Testis (tissue), 3 donors: ENCODE measurements around the gene RBFOX1. TPM values are rescaled to one million over a fixed set of nuclear protein-coding genes. Genes with fewer than 3 reads are reported as not detected.

Source experiments
- DNase-seq: peaks from one replicate; pipeline ENCODE4 v3.0.0-alpha.2; 2019
- H3K27ac ChIP-seq, 2 donors: fragments of 200-600 bp; sonication (generic); one replicate each; pipeline ENCODE4 v1.5.1; 2019
- H3K27me3 ChIP-seq: fragments of 200-600 bp; sonication (generic); one replicate; pipeline ENCODE4 v1.5.1; 2019
- H3K36me3 ChIP-seq: fragments of 200-600 bp; sonication (generic); one replicate; pipeline ENCODE4 v1.5.1; 2017; ENCODE audit warnings: low read depth; ENCODE audit errors: missing control alignments
- H3K4me1 ChIP-seq: fragments of 200-600 bp; sonication (generic); one replicate; pipeline ENCODE4 v1.5.1; 2019
- H3K4me3 ChIP-seq, 2 donors: fragments of 200-600 bp; sonication (generic); one replicate each; pipeline ENCODE4 v1.5.1; 2017 to 2019
- H3K9me3 ChIP-seq: fragments of 200-600 bp; sonication (generic); one replicate; pipeline ENCODE4 v1.5.1; 2017
- CTCF ChIP-seq, 3 experiments: fragments of 450-650 bp in 2 of 3; fragments of 200-600 bp in 1 of 3; sonication (generic) in 1 of 3; IDR thresholded peaks; one replicate each; pipeline ENCODE4 v1.5.1; 2016 to 2019; ENCODE audit warnings: antibody characterized with exemption in 3 of 3, mild to moderate bottlenecking in 2 of 3, moderate library complexity in 1 of 3
- POLR2A ChIP-seq: fragments of 450-650 bp; IDR thresholded peaks from one replicate; pipeline ENCODE4 v1.6.1; 2017; ENCODE audit warnings: antibody characterized with exemption, mild to moderate bottlenecking, moderate library complexity
- WGBS, 2 donors: methylation state at CpG; one replicate each; pipeline ENCODE4 v1.1.5; 2018; 5-methylcytosine and 5-hydroxymethylcytosine counted together
- intact Hi-C: fragments of 100-400 bp; cut with DNase I; formaldehyde crosslinking; loops from one replicate; pipeline ENCODE4 v1.15.1; 2023; ENCODE audit warnings: low total_unique reads
- polyA plus RNA-seq: library from polyadenylated mRNA; stranded (reverse); fragments of 350-450 nt; fragmentation: Illumina TruSeq; extraction: RNeasy Lipid Tissue Mini Kit (QIAGEN cat#74804); gene quantifications from one replicate; pipeline ENCODE4 v1.2.3, GENCODE V29; 2014; ENCODE audit warnings: low read depth, low replicate concordance; ENCODE audit not compliant: insufficient read depth
- total RNA-seq, 2 donors: library from RNA; depleted of rRNA; stranded (reverse); fragments of >200 nt; gene quantifications; one replicate each; pipeline ENCODE4 v1.2.3, GENCODE V29; 2016

Gene RBFOX1
- total and polyA plus RNA-seq, 3 donors from 2014 or later = 0.68 to 2.8 (median 1.1) TPM

DNA sequence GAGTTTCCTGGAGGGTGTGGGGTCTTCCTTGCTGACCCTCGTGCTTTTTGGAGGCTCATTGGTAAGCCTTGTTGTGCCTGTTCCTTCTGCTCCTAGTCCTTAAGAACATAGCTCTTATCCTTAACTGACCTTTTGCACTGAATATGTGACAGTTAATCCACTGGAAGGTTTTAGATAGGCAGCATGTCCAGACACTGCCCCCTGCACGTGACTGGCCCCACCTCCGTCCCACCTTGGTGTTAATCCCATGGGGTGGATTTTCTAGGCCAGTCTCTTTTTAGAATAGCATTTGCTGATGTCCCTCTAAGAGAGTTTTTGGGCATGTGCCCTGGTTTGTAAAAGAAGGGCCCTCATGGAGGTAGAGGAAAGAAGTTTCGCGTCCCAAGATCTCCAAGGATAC lies 58.3 kb downstream of the RBFOX1 start:
- WGBS, 2 donors = 59 to 60% methylated on average over 5 of the region's 5 CpGs
- DNase-seq = no peak
- TF ChIP-seq CTCF (IDR thresholded peaks at IDR 0.05) (no peak), POLR2A (no peak)
- H3K27ac ChIP-seq = no peak overlapping the region
- H3K4me3 ChIP-seq = no peak overlapping the region
- H3K4me1 ChIP-seq = no peaks in the 10 kb centered on the region
- no peaks in the 10 kb centered on the region for H3K36me3 ChIP-seq
- intact Hi-C loops = no loop called here
- H3K27me3 ChIP-seq = no peaks in the 10 kb centered on the region
- H3K9me3 ChIP-seq = no peaks in the 10 kb centered on the region

DNA sequence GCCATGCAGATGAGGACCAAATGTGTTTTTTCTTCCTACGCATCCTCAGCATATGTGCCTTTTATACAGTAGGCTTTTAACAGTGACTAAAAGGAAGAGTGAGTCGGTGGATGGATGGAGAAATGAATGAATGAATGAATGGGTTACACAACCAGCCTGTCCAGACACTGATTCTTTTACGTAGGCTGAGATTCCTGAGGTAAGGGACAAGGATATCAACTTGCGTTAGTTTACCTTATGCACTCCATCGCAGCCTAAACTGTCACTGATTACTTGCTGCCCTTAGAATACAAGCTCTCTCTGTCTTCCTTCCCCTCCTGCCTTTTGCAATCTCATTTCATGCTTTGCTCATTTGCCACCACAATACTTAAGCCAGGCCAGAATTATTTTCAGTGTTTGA lies 59.0 kb downstream of the RBFOX1 start:
- Histone ChIP-seq H3K27ac (no peak overlapping the region), H3K36me3 (no peaks in the 10 kb centered on the region), H3K9me3 (no peaks in the 10 kb centered on the region), H3K4me3 (no peak overlapping the region), H3K27me3 (no peaks in the 10 kb centered on the region), H3K4me1 (no peaks in the 10 kb centered on the region)
- WGBS, 2 donors = 79 to 83% methylated on average over 5 of the region's 5 CpGs
- intact Hi-C loops = no loop called here
- TF ChIP-seq CTCF (IDR thresholded peaks at IDR 0.05) = no peak
- no peak for TF ChIP-seq POLR2A
- DNase-seq = no peak

DNA sequence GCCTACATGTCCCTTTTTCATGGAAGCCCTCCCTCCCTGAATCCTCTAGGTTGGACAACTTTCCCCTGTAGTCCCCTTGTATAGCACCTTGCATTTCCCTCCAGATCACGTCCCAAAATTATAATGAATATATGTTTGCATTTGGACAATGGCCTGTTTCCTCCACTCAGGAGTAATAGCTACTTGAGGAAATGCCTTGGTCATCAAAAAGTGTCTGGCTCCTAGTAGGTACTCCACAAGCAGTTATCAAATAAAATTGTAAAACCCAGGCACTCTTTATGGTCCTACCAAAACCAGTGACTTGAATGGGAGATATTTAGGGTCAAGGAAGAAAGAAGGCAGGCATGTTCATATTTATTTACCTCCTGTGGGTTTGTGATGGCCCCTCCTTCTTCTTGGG lies 59.6 kb downstream of the RBFOX1 start:
- WGBS, 2 donors = 74 to 86% methylated on average over 1 of the region's 1 CpG
- H3K4me3 ChIP-seq = no peak overlapping the region
- no peaks in the 10 kb centered on the region for H3K36me3 ChIP-seq
- H3K27ac ChIP-seq = no peak overlapping the region
- H3K27me3 ChIP-seq = no peaks in the 10 kb centered on the region
- H3K4me1 ChIP-seq = no peaks in the 10 kb centered on the region
- no peak for TF ChIP-seq CTCF (IDR thresholded peaks at IDR 0.05)
- TF ChIP-seq POLR2A = no peak
- no peak for DNase-seq
- no peaks in the 10 kb centered on the region for H3K9me3 ChIP-seq
- intact Hi-C loops = no loop called here

- no peaks in the 10 kb centered on the region for H3K4me1 ChIP-seq
- no peak overlapping the region for H3K4me3 ChIP-seq
- no peaks in the 10 kb centered on the region for H3K27me3 ChIP-seq
- DNase-seq = no peak
- no peaks in the 10 kb centered on the region for H3K36me3 ChIP-seq
- WGBS, 2 donors = 86 to 92% methylated on average over 4 of the region's 4 CpGs
- intact Hi-C loops = no loop called here
- no peaks in the 10 kb centered on the region for H3K9me3 ChIP-seq
- TF ChIP-seq CTCF (IDR thresholded peaks at IDR 0.05) (no peak), POLR2A (no peak)
- no peak overlapping the region for H3K27ac ChIP-seq
Observed at GRCh38 chr16:7393680-7394079, 61.0 kb downstream of the RBFOX1 start.

GRCh38 chr16:7394720-7395336 lies 62.2 kb downstream of the RBFOX1 start:
- DNase-seq = no peak
- H3K27me3 ChIP-seq = no peaks in the 10 kb centered on the region
- H3K36me3 ChIP-seq = no peaks in the 10 kb centered on the region
- H3K4me1 ChIP-seq = no peaks in the 10 kb centered on the region
- WGBS, 2 donors = 54 to 57% methylated on average over 7 of the region's 7 CpGs
- intact Hi-C loops = no loop called here
- H3K27ac ChIP-seq = no peak overlapping the region
- H3K9me3 ChIP-seq = no peaks in the 10 kb centered on the region
- no peak for TF ChIP-seq CTCF (IDR thresholded peaks at IDR 0.05)
- no peak for TF ChIP-seq POLR2A
- no peak overlapping the region for H3K4me3 ChIP-seq
